ACC112 (cell line): Measurements from ENCODE around the gene ZNF146.
"Not testable (repeated sequence)": the region's sequence is repeated elsewhere in the genome, so short reads cannot be mapped to it uniquely, and the experiment has no call there.

Experiments used
- H2AFZ ChIP-seq: fragments of 200-600 bp; sonication (generic); one replicate; pipeline ENCODE4 v1.6.0; 2017; ENCODE audit warnings: antibody characterized with exemption, low read length; ENCODE audit not compliant: unreplicated experiment
- H3K27ac ChIP-seq: fragments of 200-600 bp; sonication (generic); 2 replicates; pipeline ENCODE4 v1.5.1; 2014; ENCODE audit warnings: low read depth, mild to moderate bottlenecking, antibody characterized with exemption, low read length, moderate library complexity
- H3K27me3 ChIP-seq: fragments of 200-600 bp; sonication (generic); 2 replicates; pipeline ENCODE4 v1.6.1; 2014; ENCODE audit warnings: mild to moderate bottlenecking, antibody characterized with exemption, low read length, moderate library complexity, mixed read lengths; ENCODE audit not compliant: insufficient read depth
- H3K36me3 ChIP-seq: fragments of 200-600 bp; sonication (generic); 2 replicates; pipeline ENCODE4 v1.6.1; 2016; ENCODE audit warnings: mild to moderate bottlenecking, antibody characterized with exemption, low read length, moderate library complexity, mixed read lengths; ENCODE audit not compliant: insufficient read depth
- H3K4me1 ChIP-seq: fragments of 200-600 bp; sonication (generic); one replicate; pipeline ENCODE4 v1.6.1; 2016; ENCODE audit warnings: low read length, mixed read lengths; ENCODE audit not compliant: insufficient read depth, unreplicated experiment, control insufficient read depth
- H3K4me3 ChIP-seq: fragments of 200-600 bp; sonication (generic); 2 replicates; pipeline ENCODE4 v1.5.1; 2014; ENCODE audit warnings: mild to moderate bottlenecking, low read depth, low read length
- H3K79me2 ChIP-seq: fragments of 200-600 bp; sonication (generic); one replicate; pipeline ENCODE4 v1.6.0; 2016; ENCODE audit warnings: low read length; ENCODE audit not compliant: control insufficient read depth, unreplicated experiment, insufficient read depth

The ZNF146 gene

GRCh38 chr19:36233626-36234025 lies 18.7 kb downstream of the ZNF146 start:
- H3K4me3 ChIP-seq, H2AFZ ChIP-seq, H3K27ac ChIP-seq, H3K4me1 ChIP-seq, H3K27me3 ChIP-seq: not testable (repeated sequence)
- Histone ChIP-seq H3K36me3 (peaks cover 69% of the 10 kb centered on the region), H3K79me2 (peaks cover 13% of the 10 kb centered on the region)

GRCh38 chr19:36236304-36236945 lies 21.5 kb downstream of the ZNF146 start:
- H3K4me1 ChIP-seq = no peaks in the 10 kb centered on the region
- peaks cover 54% of the 10 kb centered on the region for H3K36me3 ChIP-seq
- H3K27me3 ChIP-seq = no peaks in the 10 kb centered on the region
- H3K4me3 ChIP-seq = no peak overlapping the region
- H2AFZ ChIP-seq = no peak overlapping the region
- H3K79me2 ChIP-seq = no peaks in the 10 kb centered on the region
- H3K27ac ChIP-seq = no peak overlapping the region

- peaks cover 54% of the 10 kb centered on the region for H3K36me3 ChIP-seq
- H3K79me2 ChIP-seq = no peaks in the 10 kb centered on the region
- H3K27me3 ChIP-seq = no peaks in the 10 kb centered on the region
- no peak overlapping the region for H3K4me3 ChIP-seq
- no peaks in the 10 kb centered on the region for H3K4me1 ChIP-seq
- H3K27ac ChIP-seq = no peak overlapping the region
- no peak overlapping the region for H2AFZ ChIP-seq
Observed at GRCh38 chr19:36236946-36237310, 22.0 kb downstream of the ZNF146 start.

GRCh38 chr19:36244066-36244465 lies 29.2 kb downstream of the ZNF146 start:
- Histone ChIP-seq H2AFZ (no peak overlapping the region), H3K27me3 (peaks cover 18% of the 10 kb centered on the region; the same call in 1 of the 2 replicates), H3K4me3 (no peak overlapping the region), H3K36me3 (no peaks in the 10 kb centered on the region), H3K27ac (no peak overlapping the region), H3K4me1 (no peaks in the 10 kb centered on the region), H3K79me2 (no peaks in the 10 kb centered on the region)

GRCh38 chr19:36245210-36246005 lies 30.5 kb downstream of the ZNF146 start:
- H3K4me1 ChIP-seq = no peaks in the 10 kb centered on the region
- no peaks in the 10 kb centered on the region for H3K36me3 ChIP-seq
- no peaks in the 10 kb centered on the region for H3K79me2 ChIP-seq
- no peak overlapping the region for H2AFZ ChIP-seq
- peak overlapping the region; percentile 69 for H3K4me3 ChIP-seq
- peaks cover 18% of the 10 kb centered on the region; the same call in 1 of the 2 replicates for H3K27me3 ChIP-seq
- H3K27ac ChIP-seq = no peak overlapping the region

GRCh38 chr19:36246006-36246481 lies 31.1 kb downstream of the ZNF146 start:
- Histone ChIP-seq H3K27ac (no peak overlapping the region), H3K27me3 (peaks cover 18% of the 10 kb centered on the region; the same call in 1 of the 2 replicates), H3K4me3 (peak overlapping the region; percentile 69), H3K4me1 (no peaks in the 10 kb centered on the region), H2AFZ (no peak overlapping the region), H3K79me2 (no peaks in the 10 kb centered on the region), H3K36me3 (no peaks in the 10 kb centered on the region)

- no peaks in the 10 kb centered on the region for H3K4me1 ChIP-seq
- no peaks in the 10 kb centered on the region for H3K27me3 ChIP-seq
- no peaks in the 10 kb centered on the region for H3K79me2 ChIP-seq
Observed at GRCh38 chr19:36252047-36252446, 37.1 kb downstream of the ZNF146 start.

GRCh38 chr19:36254848-36255247 lies 39.9 kb downstream of the ZNF146 start:
- no peaks in the 10 kb centered on the region for H3K36me3 ChIP-seq
- H2AFZ ChIP-seq = no peak overlapping the region
- no peaks in the 10 kb centered on the region for H3K79me2 ChIP-seq
- no peaks in the 10 kb centered on the region for H3K27me3 ChIP-seq
- no peaks in the 10 kb centered on the region for H3K4me1 ChIP-seq
- H3K27ac ChIP-seq = no peak overlapping the region
- H3K4me3 ChIP-seq = no peak overlapping the region

More at GRCh38 chr19:36252047-36252446, 37.1 kb downstream of the ZNF146 start:
- H2AFZ ChIP-seq = no peak overlapping the region
- no peak overlapping the region for H3K4me3 ChIP-seq
- no peak overlapping the region for H3K27ac ChIP-seq
- H3K36me3 ChIP-seq = no peaks in the 10 kb centered on the region

GRCh38 chr19:36255316-36255715 lies 40.4 kb downstream of the ZNF146 start:
- Histone ChIP-seq H3K27ac (no peak overlapping the region), H3K4me1 (no peaks in the 10 kb centered on the region), H3K27me3 (no peaks in the 10 kb centered on the region), H3K36me3 (no peaks in the 10 kb centered on the region), H3K79me2 (no peaks in the 10 kb centered on the region), H3K4me3 (no peak overlapping the region), H2AFZ (no peak overlapping the region)

- H3K27ac ChIP-seq = no peak overlapping the region
- no peak overlapping the region for H2AFZ ChIP-seq
- H3K4me3 ChIP-seq = no peak overlapping the region
- no peaks in the 10 kb centered on the region for H3K36me3 ChIP-seq
- no peaks in the 10 kb centered on the region for H3K27me3 ChIP-seq
- no peaks in the 10 kb centered on the region for H3K79me2 ChIP-seq
- H3K4me1 ChIP-seq = no peaks in the 10 kb centered on the region
Observed at GRCh38 chr19:36256064-36256463, 41.2 kb downstream of the ZNF146 start.
